WI38 (cell line): ENCODE results near the gene EPB41L3.

ENCODE experiments used
- H3K4me3 ChIP-seq: 2 replicates; pipeline ENCODE4 v1.5.1; 2011; ENCODE audit warnings: low read depth, mild to moderate bottlenecking, control low read depth, low read length
- TF ChIP-seq, protein P1 (sequence below): IDR thresholded peaks from 2 replicates; pipeline ENCODE4 v1.5.1; 2012; ENCODE audit warnings: low read depth, mild to moderate bottlenecking, control low read depth, low read length

Gene EPB41L3

DNA sequence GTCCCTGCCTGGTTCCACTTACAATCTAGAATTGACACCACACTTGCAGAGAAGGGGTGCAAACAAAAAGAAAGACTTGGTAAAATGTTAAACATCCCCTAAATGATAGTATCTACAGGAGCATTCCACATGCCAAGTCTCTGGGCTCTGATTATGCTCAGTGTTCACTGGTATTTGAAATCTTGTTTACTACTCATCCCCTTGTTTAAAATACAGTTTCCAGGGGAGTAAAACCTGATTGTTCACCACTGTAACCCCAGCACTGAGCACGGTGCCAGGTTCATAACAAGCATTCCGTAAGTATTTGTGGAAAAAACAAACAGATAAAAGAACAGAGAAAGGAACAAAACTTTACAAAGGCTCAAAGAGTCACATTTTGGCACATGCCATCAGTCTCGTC is 11.7 kb downstream of the EPB41L3 start:
- TF ChIP-seq, protein P1, sequence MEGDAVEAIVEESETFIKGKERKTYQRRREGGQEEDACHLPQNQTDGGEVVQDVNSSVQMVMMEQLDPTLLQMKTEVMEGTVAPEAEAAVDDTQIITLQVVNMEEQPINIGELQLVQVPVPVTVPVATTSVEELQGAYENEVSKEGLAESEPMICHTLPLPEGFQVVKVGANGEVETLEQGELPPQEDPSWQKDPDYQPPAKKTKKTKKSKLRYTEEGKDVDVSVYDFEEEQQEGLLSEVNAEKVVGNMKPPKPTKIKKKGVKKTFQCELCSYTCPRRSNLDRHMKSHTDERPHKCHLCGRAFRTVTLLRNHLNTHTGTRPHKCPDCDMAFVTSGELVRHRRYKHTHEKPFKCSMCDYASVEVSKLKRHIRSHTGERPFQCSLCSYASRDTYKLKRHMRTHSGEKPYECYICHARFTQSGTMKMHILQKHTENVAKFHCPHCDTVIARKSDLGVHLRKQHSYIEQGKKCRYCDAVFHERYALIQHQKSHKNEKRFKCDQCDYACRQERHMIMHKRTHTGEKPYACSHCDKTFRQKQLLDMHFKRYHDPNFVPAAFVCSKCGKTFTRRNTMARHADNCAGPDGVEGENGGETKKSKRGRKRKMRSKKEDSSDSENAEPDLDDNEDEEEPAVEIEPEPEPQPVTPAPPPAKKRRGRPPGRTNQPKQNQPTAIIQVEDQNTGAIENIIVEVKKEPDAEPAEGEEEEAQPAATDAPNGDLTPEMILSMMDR, result no peak
- H3K4me3 ChIP-seq, result no peak overlapping the region

DNA sequence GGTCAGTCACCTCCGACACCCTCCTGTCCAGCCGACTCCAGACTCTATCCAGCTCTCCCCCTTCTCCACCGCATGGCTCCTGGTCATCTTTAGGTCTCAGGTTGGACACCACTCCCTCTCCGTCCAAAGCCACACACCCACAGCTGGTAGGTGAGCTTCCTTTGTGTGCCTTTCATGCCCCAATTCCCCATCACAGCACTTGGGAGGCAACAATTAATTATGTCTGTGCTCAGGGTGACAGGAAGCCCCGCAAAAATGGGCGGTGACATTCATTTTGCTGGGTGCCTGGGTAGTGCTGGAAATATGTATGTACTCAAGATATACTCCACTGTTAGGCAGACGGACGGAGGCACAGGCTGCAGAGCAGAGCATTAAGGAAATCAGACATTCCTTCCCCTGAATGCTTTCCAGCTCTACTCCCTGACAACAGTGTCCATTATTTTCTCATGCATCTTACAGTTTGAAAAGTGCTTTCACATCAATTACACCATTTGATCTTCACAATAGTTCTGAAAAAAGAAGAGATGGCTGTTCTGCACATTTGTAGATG is 13.1 kb downstream of the EPB41L3 start:
- no peak overlapping the region for H3K4me3 ChIP-seq
- TF ChIP-seq, protein P1, result no peak

DNA sequence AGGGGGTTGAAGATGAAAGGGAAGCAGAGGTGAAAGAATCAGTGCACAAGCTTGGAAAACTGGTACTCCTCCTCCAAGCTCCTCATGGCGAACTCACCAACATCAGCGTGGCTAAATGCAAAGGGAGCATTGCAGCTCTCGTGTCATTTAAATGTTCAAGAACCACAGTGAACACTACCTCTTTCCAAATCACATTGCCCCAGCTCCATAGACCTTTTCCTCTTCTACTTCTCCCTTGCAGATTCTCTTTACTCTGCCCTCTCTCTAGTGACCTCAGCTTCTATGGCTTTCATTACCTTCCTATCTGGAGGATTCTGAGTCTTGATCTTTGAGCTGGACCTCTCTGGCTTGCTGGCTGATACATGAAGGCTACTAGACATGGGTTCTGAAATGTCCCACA is 14.3 kb downstream of the EPB41L3 start:
- H3K4me3 ChIP-seq, result no peak overlapping the region
- TF ChIP-seq, protein P1, result no peak

DNA sequence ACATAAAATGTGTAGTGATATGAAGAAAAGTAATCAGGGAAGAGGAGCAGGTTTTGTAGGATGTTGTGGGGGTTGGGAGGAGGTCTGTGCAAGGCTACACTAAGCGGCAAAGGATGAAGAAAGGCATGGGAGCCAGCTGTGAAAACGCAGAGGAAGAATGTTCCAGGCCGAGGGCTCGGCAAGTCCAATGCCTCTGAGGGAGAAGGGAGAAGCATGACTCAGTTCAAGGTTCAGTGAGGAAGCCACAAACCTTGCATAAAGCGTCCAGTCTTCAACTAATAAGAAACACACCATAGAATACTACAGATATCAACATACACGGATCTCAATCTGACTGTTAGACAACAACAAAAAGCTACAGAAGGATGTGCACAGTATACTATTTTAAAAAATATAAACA is 16.2 kb downstream of the EPB41L3 start:
- TF ChIP-seq, protein P1, result no peak
- no peak overlapping the region for H3K4me3 ChIP-seq

DNA sequence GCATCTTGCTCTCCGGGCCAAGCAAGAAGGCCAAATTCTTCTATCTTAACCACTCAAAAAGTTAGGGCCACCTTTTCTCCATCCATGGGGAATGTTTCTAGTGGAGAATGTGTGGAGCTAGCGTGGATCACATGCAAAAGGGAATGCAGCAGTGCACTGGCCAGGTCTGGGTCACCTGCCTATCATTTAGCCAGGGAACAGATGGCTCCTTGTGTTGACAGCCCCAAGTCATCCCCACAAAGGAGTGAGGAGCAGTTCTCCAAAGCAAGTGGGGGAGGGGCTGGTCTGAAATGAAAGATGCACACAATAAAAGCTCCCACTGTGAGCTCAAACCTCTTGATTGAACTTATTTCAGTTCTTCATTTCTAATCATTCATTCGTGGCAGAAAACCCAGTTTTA is 19.1 kb downstream of the EPB41L3 start:
- TF ChIP-seq, protein P1, result no peak
- H3K4me3 ChIP-seq, result no peak overlapping the region

DNA sequence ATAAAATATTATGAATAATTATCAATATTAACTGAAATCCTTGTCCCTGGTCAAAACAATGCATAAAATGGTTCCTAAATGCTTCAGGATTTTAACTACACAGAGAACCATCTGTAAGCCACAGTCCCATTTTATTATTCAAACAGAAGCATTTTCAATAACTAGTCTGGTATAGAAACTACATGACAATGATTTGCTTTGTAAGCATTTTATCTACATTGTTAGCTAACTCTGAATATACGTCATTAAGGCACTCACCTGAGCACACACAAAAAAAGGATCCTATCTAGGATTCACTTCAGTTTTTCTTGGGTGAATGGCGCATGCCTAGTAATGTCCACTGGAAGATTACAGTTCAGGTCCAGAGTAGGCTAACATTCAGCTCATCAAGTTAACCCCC is 22.8 kb downstream of the EPB41L3 start:
- TF ChIP-seq, protein P1, result no peak
- H3K4me3 ChIP-seq, result no peak overlapping the region

DNA sequence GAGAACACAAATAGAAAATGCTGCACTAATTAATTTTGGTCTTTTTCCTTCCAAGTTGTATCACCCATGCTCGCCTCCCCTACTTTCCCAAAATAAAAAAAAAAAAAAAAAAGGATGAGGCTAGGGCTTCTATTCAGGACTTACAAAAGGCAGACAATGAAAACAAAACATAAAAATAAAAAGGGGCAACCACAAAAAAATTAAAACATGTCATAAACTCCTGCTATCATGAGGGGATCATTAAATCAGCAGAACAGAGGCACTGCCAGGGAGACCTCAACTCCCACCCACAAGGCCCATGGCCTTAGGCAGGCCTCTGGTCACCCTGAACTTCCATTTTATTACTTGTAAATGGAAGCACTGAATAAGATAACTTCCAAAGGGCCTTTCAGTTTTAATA is 23.3 kb downstream of the EPB41L3 start:
- TF ChIP-seq, protein P1, result no peak
- H3K4me3 ChIP-seq, result no peak overlapping the region
